Stimulated activated CD4-positive, alpha-beta T cell treated with anti-CD3 and anti-CD28 coated beads, Interleukin-15, amount 100 ng/mL, for 48 hours (primary cell): Measurements from ENCODE around the gene SLC6A18.

Experiments
- DNase-seq, 2 donors: peaks; one replicate each; pipeline ENCODE4 v3.0.0-alpha.2; 2020; ENCODE audit warnings: low read depth in 2 of 2

The SLC6A18 gene

GRCh38 chr5:1231354-1231905 is 6.2 kb downstream of the SLC6A18 start:
- no peak for DNase-seq

DNA sequence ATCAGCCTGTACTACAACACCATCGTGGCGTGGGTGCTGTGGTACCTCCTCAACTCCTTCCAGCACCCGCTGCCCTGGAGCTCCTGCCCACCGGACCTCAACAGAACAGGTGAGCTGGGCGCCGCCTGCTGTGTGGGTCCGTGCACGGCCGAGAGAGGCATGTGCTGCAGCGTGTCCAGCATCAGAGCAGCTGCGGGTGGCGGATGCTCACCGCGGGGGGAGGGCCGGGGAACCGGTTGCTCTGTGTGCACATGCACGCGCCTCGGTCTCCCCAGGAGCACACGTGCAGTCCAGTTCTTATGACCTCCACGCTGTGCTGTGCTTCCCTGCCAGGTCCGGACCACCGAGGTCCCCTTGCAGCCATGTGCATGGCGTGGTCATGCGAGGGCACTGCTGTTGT is 7.6 kb downstream of the SLC6A18 start:
- DNase-seq: no peak

DNA sequence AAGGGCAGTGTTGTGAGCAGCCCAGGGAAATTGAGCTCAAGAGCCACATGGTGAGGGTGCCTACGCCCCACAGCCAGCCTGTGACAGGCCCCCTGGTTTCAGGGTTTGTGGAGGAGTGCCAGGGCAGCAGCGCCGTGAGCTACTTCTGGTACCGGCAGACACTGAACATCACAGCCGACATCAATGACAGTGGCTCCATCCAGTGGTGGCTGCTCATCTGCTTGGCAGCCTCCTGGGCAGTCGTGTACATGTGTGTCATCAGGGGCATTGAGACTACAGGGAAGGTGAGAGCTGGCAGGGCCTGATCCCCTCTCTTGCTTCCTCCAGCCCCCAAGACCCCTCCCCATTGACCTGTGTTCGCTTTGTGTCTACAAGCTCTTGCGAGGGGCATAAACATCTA is 10.2 kb downstream of the SLC6A18 start:
- DNase-seq: no peak

GRCh38 chr5:1235838-1236237 is 10.7 kb downstream of the SLC6A18 start:
- DNase-seq: no peak

DNA sequence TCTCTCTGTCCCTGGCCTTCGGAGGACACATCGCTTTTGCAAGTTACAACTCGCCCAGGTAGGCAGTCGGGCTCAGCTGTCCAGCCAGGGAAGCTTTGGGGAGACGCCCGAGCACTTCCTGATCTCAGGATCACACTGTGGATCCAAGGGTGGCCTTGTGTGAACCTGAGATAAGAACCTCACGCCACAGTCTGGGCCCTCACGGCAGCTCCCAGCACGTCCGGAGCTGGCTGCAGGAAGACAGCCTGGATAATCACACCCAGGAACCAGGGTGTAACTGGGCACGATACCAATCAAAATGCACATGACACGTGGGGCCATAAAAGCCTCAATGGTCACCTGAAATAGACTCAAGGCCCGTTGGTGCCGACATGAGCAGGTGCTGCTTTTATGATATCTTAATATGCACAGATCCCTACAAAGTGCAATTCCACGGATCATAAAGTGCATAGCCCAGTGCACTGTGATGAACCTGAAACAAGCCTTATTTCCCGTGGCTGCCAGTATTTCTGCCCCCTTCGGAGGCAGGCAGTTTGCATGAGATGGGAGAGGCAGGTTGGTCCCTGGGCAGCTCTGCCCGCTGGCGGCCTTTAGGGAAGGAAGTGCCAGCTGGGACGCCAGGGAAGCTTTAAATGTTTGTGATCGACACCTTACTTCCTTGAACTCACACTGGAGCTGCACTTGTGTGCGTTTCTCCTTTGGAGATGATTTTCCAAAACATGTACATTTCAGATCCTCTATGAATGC is 14.5 kb downstream of the SLC6A18 start:
- DNase-seq: no peak

DNA sequence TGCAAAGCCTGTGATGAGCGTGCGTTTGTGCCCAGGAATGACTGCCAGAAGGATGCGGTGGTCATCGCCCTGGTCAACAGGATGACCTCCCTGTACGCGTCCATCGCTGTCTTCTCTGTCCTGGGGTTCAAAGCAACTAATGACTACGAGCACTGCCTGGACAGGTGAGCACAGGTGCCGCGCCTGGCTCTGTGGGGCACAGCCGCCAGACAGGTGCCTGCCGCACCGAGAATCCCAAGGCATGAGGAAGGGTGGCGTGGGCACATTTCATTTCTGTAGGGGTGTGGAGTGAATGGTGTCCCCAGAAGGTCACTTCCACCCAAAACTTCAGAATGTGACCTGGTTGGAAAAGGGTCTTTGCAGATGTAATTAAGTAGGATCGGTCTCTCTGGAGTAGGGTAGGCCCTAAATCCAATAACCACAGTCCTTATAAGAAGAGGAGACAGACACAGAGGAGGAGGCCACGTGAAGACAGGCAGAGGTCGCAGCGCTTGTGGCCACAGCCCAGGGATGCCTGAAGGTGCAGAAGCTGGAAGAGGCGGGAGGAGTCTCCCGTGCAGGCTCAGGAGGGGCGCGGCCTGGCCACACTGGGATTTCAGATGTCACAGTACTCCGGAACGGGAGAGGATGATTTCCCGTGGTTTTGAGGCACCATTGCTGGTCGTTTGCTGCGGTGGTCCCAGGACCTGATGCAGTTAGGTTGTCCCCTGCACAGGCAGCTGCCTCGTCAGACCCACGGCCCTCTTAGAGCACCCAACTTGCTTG is 15.5 kb downstream of the SLC6A18 start:
- DNase-seq: no peak

DNA sequence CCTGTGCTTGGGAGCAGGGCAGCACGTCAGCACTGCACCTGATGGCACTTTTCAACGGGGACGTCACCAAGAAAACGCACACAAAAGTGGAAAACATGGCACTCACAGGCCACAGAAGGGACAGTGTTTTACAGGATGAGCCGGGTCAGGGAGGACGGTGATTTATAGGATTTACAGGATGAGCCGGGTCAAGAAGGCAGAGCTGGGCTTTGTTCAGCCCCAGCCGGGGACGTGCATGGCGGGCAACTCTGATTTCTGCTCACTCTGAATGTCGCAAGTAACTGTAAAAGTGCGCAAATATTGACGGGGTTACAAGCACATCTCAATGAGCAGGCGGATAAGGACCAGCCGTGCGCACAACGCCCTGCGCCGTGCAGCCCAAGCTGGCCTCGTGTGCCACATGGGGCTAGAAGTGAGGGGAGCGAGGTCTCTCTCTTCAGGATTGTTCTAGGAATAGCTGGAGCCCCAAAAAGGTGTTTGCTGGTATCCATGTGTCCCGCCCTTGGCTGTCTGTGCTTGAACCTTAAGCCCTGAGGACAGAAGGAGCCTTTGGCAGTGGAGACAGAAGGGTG is 16.4 kb downstream of the SLC6A18 start:
- DNase-seq: no peak

DNA sequence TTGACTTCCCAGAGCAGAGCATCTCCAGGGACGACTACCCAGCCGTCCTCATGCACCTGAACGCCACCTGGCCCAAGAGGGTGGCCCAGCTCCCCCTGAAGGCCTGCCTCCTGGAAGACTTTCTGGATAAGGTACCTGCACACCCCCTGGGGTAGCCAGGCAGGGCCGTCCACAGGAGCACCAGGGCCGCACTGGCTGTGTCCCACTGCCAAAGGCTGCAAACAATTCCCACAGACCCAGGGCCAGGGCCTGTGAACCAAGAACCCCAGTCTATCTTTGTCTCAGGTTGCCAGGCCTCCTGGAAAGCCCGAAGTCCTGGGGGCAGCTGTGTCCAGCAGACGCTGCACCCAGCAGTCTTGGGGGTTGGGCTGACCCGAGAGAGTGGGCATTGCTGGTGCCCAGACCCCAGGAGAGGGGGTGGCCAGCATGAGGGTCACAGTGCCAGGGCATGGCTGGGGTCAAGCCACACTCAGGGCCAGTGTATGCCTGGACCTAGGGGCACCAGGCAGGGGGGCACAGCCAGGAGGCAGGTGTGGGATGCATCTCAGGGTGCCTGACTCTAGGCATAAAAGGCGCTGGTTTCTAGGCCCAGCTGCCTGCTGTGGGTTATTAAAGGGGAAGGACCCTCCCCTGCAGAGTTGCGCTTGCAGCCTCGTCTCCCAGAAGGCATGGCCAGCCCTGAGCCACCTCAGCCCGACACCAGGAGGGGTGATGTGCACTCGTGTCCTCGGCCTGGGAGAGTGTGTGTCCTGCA is 17.7 kb downstream of the SLC6A18 start:
- no peak for DNase-seq

- no peak for DNase-seq
Measured at GRCh38 chr5:1243487-1244130, 18.4 kb downstream of the SLC6A18 start.

GRCh38 chr5:1244255-1244654 is 19.1 kb downstream of the SLC6A18 start:
- no peak for DNase-seq

GRCh38 chr5:1244976-1245375 is 19.8 kb downstream of the SLC6A18 start:
- no peak for DNase-seq

- DNase-seq: no peak
Measured at GRCh38 chr5:1245905-1246576, 20.9 kb downstream of the SLC6A18 start.

DNA sequence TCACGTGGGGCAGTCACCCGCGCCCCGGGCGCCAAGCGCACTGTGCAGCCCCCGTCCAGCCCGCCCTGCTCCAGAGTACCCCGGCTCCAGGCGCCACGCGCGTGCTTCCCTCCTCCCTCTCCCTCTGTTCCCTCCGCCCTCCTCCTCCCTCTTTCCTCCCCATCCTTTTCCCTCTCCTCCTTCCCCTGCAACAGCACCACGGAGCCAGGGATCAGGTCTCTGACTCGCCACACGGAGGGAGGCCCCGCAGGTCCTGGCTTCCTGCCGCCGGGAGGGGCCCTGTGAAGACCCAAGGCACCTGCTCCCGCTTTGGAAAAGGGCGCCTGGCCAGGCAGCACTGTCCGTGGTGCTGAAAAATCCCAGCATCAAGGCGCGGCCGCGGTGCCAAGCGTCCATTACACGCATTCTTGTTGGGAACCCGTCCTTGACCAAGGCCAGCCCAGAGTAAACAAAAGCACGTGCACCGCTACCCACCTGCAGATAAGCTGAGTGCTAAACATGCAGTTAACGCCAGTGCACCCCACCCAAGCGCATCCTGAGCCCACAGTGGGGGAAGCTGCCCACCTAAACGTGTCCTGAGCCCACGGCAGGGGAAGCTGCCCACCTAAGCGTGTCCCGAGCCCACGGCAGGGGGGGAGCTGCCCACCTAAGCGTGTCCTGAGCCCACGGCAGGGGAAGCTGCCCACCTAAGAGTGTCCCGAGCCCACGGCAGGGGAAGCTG is 21.7 kb downstream of the SLC6A18 start:
- DNase-seq: no peak

DNA sequence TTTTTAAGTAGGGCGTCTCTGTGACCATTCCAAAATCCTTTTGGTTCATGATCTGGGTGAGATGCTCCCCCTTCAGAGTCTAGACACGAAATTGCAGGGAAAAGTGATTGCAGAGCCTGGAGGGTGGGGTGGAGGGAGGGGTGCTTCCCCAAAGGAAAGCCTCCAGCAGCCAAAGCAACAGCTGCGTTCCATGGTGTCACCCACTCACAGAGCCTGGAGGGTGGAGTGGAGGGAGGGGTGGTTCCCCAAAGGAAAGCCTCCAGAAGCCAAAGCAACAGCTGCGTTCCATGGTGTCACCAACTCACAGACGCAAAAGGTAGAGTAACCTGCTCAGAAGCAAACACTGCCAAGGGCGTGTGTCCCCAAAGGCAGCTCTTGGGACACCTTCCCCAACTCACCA is 22.6 kb downstream of the SLC6A18 start:
- DNase-seq: no peak

GRCh38 chr5:1249366-1250280 is 24.4 kb downstream of the SLC6A18 start:
- no peak for DNase-seq

GRCh38 chr5:1251678-1252580 is 26.7 kb downstream of the SLC6A18 start:
- DNase-seq: no peak

DNA sequence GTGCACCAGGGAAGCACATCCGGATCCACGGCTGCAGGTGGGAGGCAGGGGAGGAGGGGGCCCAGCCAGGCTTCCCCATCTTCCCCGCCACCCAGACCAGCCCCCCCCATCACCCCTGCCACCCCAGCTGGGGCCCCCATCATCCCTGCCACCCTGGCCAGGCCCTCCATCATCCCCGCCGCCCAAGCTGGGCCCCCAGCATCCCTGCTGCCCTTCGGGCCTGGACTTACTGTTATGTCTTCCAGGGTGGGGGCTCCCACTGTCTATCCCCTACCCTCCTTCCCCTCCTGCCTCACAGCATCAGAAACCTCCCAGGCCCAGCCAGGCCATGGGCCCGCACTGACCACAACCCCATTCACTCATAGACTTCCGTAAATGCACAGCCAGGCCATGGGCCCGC is 27.5 kb downstream of the SLC6A18 start:
- no peak for DNase-seq

DNA sequence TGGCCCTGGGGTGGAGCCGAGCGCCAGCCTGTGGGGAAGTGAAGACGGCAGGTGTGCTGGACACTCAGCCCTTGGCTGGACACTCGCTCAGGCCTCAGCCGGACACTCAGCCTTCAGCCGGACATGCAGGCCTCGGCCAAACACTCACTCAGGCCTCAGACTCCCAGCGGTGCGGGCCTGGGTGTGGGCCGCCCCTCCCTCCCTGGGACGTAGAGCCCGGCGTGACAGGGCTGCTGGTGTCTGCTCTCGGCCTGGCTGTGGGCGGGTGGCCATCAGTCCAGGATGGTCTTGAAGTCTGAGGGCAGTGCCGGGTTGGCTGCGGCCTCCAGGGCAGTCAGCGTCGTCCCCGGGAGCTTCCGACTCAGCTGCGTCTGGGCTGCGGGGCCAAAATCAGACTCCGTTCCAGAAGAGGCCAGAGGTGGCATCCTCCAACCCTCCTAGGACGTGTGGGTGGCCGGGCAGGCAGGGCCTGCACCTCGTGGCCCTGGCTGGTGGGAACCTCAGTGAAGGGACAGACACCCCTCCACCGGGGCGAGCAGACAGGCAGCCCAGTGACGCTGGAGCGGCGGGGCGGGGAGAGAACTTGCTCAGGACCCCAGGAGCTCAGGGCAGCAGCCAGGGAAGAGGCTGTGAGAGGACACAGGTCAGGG is 28.4 kb downstream of the SLC6A18 start:
- DNase-seq: no peak
